K562 (cell line): ENCODE data around the gene DUSP16. TPM values are rescaled to one million over a fixed set of nuclear protein-coding genes. Genes with fewer than 3 reads are reported as not detected.

Source experiments
- ATAC-seq: fragments of 200-7000 bp; cut with Tn5 transposase; 3 replicates; pipeline ENCODE4 v1.9.1; 2020; ENCODE audit warnings: moderate library complexity
- BruUV-seq: library from RNA; stranded (reverse); fragments of 400-500 nt; replicated peaks from 2 replicates; lab custom pipeline; 2021; lab: Mats Ljungman, UMichigan
- CTCF ChIA-PET: fragments of 300-600 bp; formaldehyde crosslinking; extraction: SDS; loops from one replicate; lab custom pipeline; 2021; ENCODE audit warnings: low intra/inter-chr PET ratio; lab: Yijun Ruan, JAX
- POLR2A ChIA-PET: fragments of 300-600, 350-650 bp; sonication (Branson Sonifier 250); formaldehyde crosslinking; extraction: SDS; loops from one replicate; lab custom pipeline; 2021; ENCODE audit warnings: antibody characterized with exemption, inconsistent platforms; lab: Yijun Ruan, JAX
- DNase-seq, 4 experiments: peaks; one replicate each; pipeline versions ENCODE4 v3.0.0 to v3.0.0-alpha.2; 2011 to 2018; ENCODE audit warnings: low spot score in 3 of 4, mixed read lengths in 3 of 4; ENCODE audit errors: extremely low read depth in 1 of 4
- FAIRE-seq: peaks from 2 replicates; lab custom pipeline; 2011; peaks lifted over from hg19 to GRCh38; lab: Jason Lieb, UNC
- H2AFZ ChIP-seq: 2 replicates; pipeline ENCODE4 v1.6.0; 2011; ENCODE audit warnings: low read depth, low read length, control low read depth, inconsistent platforms
- H3K27ac ChIP-seq: fragments of 200-600 bp; 3 replicates; pipeline ENCODE4 v1.8.0; 2011; ENCODE audit warnings: low read depth, mild to moderate bottlenecking, control low read depth, inconsistent platforms, low read length, moderate library complexity, mixed read lengths; ENCODE audit errors: extremely low read depth
- H3K27me3 ChIP-seq, 2 experiments: fragments of 300-600 bp in 1 of 2; 2 replicates in 1 of 2; 3 replicates in 1 of 2; pipeline versions ENCODE4 v1.6.0 to v1.8.0; 2011; ENCODE audit warnings: inconsistent platforms in 2 of 2, low read length in 2 of 2, mild to moderate bottlenecking in 1 of 2, mixed read lengths in 1 of 2, moderate library complexity in 1 of 2; ENCODE audit not compliant: control insufficient read depth in 2 of 2, insufficient read depth in 2 of 2
- H3K36me3 ChIP-seq: fragments of 300-600 bp; 3 replicates; pipeline ENCODE4 v1.8.0; 2011; ENCODE audit warnings: mild to moderate bottlenecking, low read length, inconsistent platforms; ENCODE audit not compliant: control insufficient read depth, insufficient read depth
- H3K4me1 ChIP-seq, 2 experiments: fragments of 200-600 bp in 1 of 2; replicated peaks in 1 of 2; 2 replicates in 1 of 2; 3 replicates in 1 of 2; pipeline versions ENCODE4 v1.5.1 to v1.8.0; 2011; ENCODE audit warnings: inconsistent platforms in 2 of 2, low read length in 2 of 2, mild to moderate bottlenecking in 1 of 2, mixed read lengths in 1 of 2, moderate library complexity in 1 of 2; ENCODE audit not compliant: control insufficient read depth in 2 of 2, insufficient read depth in 2 of 2
- H3K4me2 ChIP-seq: 2 replicates; pipeline ENCODE4 v1.6.1; 2011; ENCODE audit warnings: low read length, control low read depth, inconsistent platforms, mixed read lengths; ENCODE audit not compliant: insufficient read depth
- H3K4me3 ChIP-seq: fragments of 200-600 bp; sonication (generic), shearing (Covaris generic); 2 replicates; pipeline ENCODE4 v1.5.1; 2016; ENCODE audit warnings: control low read depth, inconsistent platforms
- H3K79me2 ChIP-seq: fragments of 200-600 bp; 3 replicates; pipeline ENCODE4 v1.8.0; 2011; ENCODE audit warnings: low read length, inconsistent platforms; ENCODE audit not compliant: control insufficient read depth, insufficient read depth
- H3K9ac ChIP-seq, 2 experiments: 2 replicates each; pipeline versions ENCODE4 v1.6.0 to v1.6.1; 2011; ENCODE audit warnings: low read depth in 2 of 2, low read length in 2 of 2, control low read depth in 1 of 2, inconsistent platforms in 1 of 2, mild to moderate bottlenecking in 1 of 2, mixed read lengths in 1 of 2; ENCODE audit not compliant: insufficient read depth in 1 of 2
- H3K9me1 ChIP-seq: one replicate; pipeline ENCODE4 v1.6.0; 2011; ENCODE audit warnings: inconsistent platforms, mild to moderate bottlenecking, low read length, moderate library complexity; ENCODE audit not compliant: control insufficient read depth, insufficient read depth
- H3K9me3 ChIP-seq: replicated peaks from 2 replicates; pipeline ENCODE4 v1.5.1; 2011; ENCODE audit warnings: low read depth, low read length, inconsistent platforms; ENCODE audit not compliant: control insufficient read depth, insufficient read depth
- H4K20me1 ChIP-seq: replicated peaks from 2 replicates; pipeline ENCODE4 v1.6.1; 2011; ENCODE audit warnings: low read length, inconsistent platforms, mixed read lengths; ENCODE audit not compliant: control insufficient read depth, insufficient read depth
- CXXC5 ChIP-seq: fragments of 250-450 bp; sonication (Bioruptor Pico); IDR thresholded peaks from 2 replicates; pipeline ENCODE4 v1.8.0; 2022; ENCODE audit warnings: inconsistent platforms, mild to moderate bottlenecking, moderate library complexity
- DIDO1 ChIP-seq: fragments of 450-650 bp; IDR thresholded peaks from 2 replicates; pipeline ENCODE4 v1.6.1; 2016; ENCODE audit warnings: low read depth, missing biosample characterization, missing genetic modification characterization
- GABPA ChIP-seq: fragments of 200-800 bp; sonication (Bioruptor generic); conservative IDR thresholded peaks from 2 replicates; pipeline ENCODE4 v1.6.1; 2016; ENCODE audit warnings: low read depth, missing genetic modification characterization, missing compliant biosample characterization
- MITF ChIP-seq: IDR thresholded peaks from 2 replicates; pipeline ENCODE4 v1.6.1; 2014; ENCODE audit warnings: antibody characterized with exemption
- MLX ChIP-seq, 2 experiments: fragments of 450-650 bp in 1 of 2; sonication (generic) in 1 of 2; formaldehyde crosslinking; conservative IDR thresholded peaks; 2 replicates each; pipeline versions ENCODE4 v1.4.0 to v1.8.1; 2020 to 2022; ENCODE audit warnings: mild to moderate bottlenecking in 1 of 2, missing genetic modification reagents in 1 of 2
- RBBP5 ChIP-seq: fragments of 200-600 bp; sonication (generic); IDR thresholded peaks from 2 replicates; pipeline ENCODE4 v1.6.1; 2012; ENCODE audit warnings: borderline replicate concordance, mild to moderate bottlenecking, low read length, control low read depth, inconsistent platforms; ENCODE audit not compliant: insufficient read depth, poor library complexity, severe bottlenecking
- TARDBP ChIP-seq: fragments of 450-650 bp; IDR thresholded peaks from 2 replicates; pipeline ENCODE4 v1.6.1; 2016
- TCF3 ChIP-seq: sonication (generic); formaldehyde crosslinking; IDR thresholded peaks from 2 replicates; pipeline ENCODE4 v1.4.0; 2020; ENCODE audit warnings: mild to moderate bottlenecking, missing genetic modification reagents
- ZNF780A ChIP-seq: fragments of 250-450 bp; sonication (Bioruptor Pico); IDR thresholded peaks from 2 replicates; pipeline ENCODE4 v1.5.0; 2021; ENCODE audit warnings: mild to moderate bottlenecking
- WGBS: fragments of 100-300 bp; shearing (Covaris generic); methylation state at CpG from one replicate; pipeline ENCODE4 v1.1.6; 2016; ENCODE audit warnings: low coverage, mixed read lengths; ENCODE audit not compliant: insufficient coverage; ENCODE audit errors: missing lambda C conversion rate; 5-methylcytosine and 5-hydroxymethylcytosine counted together
- in situ Hi-C: fragments of 300-500 bp; cut with MboI; formaldehyde crosslinking; loops from 4 replicates; pipeline ENCODE4 v1.15.0; 2018; ENCODE audit warnings: inconsistent platforms, mixed read lengths
- intact Hi-C: fragments of 100-400 bp; cut with micrococcal nuclease; formaldehyde crosslinking; loops from 2 replicates; pipeline ENCODE4 v1.14.2; 2022
- polyA plus RNA-seq, 8 experiments: library from polyadenylated mRNA; depleted of rRNA in 4 of 8; stranded (reverse) in 5 of 8; unstranded in 3 of 8; fragments of >200 nt; fragmentation: Nextera tagmentation in 2 of 8; fragmentation: Illumina TruSeq in 1 of 8; extraction: Ambion mirVana in 2 of 8; extraction: Trizol in 1 of 8; gene quantifications; 2 replicates each; pipeline versions ENCODE4 v1.2.1 to v1.2.3, GENCODE V29; 2011 to 2014; ENCODE audit warnings: inconsistent platforms in 1 of 8, missing spikeins in 1 of 8
- total RNA-seq, 7 experiments: library from RNA; depleted of rRNA in 6 of 7; stranded (reverse); fragments of >200 nt in 6 of 7; fragmentation: Illumina TruSeq in 2 of 7; extraction: Trizol in 2 of 7; gene quantifications; 2 replicates each; pipeline versions ENCODE4 v1.2.1 to v1.2.3, GENCODE V29; 2011 to 2021; ENCODE audit warnings: low replicate concordance in 1 of 7
- TF ChIP-seq, protein P1 (sequence below): fragments of 250-450 bp; sonication (Bioruptor Pico); IDR thresholded peaks from 2 replicates; pipeline ENCODE4 v1.5.0; 2020; ENCODE audit warnings: mild to moderate bottlenecking

Gene DUSP16
- total and polyA plus RNA-seq, 9 of the 15 experiments (the other 6 are each of a cell fraction or from before 2014, with no cell fraction given), result 0.70 to 12.3 (median 5.7) TPM

- POLR2A ChIA-PET, result interaction anchor here (1.3 kb wide), 1 partner anchor 12 kb away, joined by 7 read pairs; no protein-coding TSS in a partner anchor
- no peaks in the 10 kb centered on the region for H3K9me3 ChIP-seq
- in situ Hi-C loops, result no loop called here
- intact Hi-C loops, result no loop called here
- H4K20me1 ChIP-seq, result peaks cover 4% of the 10 kb centered on the region
- no peaks in the 10 kb centered on the region for H3K27me3 ChIP-seq
- H3K79me2 ChIP-seq, result peaks cover 19% of the 10 kb centered on the region
- 50% methylated on average over 1 of the region's 1 CpG for WGBS
- no peaks in the 10 kb centered on the region for H3K9me1 ChIP-seq
- no peaks in the 10 kb centered on the region; the same call in 2 of the 3 replicates for H3K36me3 ChIP-seq
- no peak overlapping the region for H3K27ac ChIP-seq
- H3K4me1 ChIP-seq, result peaks cover 3 to 18% of the 10 kb centered on the region in 2 experiments; a peak in 3 of 5 replicates
- no peak overlapping the region for H2AFZ ChIP-seq
- H3K4me2 ChIP-seq, result no peak overlapping the region
- no peak for FAIRE-seq
- ATAC-seq, result no peak
- TF ChIP-seq GABPA (tag), result no peak
- TF ChIP-seq DIDO1 (tag), result no peak
- TF ChIP-seq RBBP5, result no peak
- no peak for TF ChIP-seq ZNF780A
- TF ChIP-seq TCF3, result no peak
- no peak for TF ChIP-seq MLX (CRISPR knock-in tag; conservative IDR thresholded peaks at IDR 0.05)
- TF ChIP-seq MITF, result no peak
- TF ChIP-seq TARDBP, result no peak
- no peak for TF ChIP-seq CXXC5
- TF ChIP-seq, protein P1, sequence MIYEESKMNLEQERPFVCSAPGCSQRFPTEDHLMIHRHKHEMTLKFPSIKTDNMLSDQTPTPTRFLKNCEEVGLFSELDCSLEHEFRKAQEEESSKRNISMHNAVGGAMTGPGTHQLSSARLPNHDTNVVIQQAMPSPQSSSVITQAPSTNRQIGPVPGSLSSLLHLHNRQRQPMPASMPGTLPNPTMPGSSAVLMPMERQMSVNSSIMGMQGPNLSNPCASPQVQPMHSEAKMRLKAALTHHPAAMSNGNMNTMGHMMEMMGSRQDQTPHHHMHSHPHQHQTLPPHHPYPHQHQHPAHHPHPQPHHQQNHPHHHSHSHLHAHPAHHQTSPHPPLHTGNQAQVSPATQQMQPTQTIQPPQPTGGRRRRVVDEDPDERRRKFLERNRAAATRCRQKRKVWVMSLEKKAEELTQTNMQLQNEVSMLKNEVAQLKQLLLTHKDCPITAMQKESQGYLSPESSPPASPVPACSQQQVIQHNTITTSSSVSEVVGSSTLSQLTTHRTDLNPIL (CRISPR knock-in tag), result no peak
- no TSS peak for BruUV-seq
- no peak overlapping the region for H3K4me3 ChIP-seq
- CTCF ChIA-PET, result no interaction called here
- DNase-seq, result no peak
- H3K9ac ChIP-seq, result no peak overlapping the region
These were observed 55.5 kb downstream of the DUSP16 start for GRCh38 chr12:12507121-12507520.
